ENCODE data around the gene SPINK9. TPM values are rescaled to one million over a fixed set of nuclear protein-coding genes. Genes with fewer than 3 reads are reported as not detected.
A peak's percentile ranks its signal among the peaks of the same experiment; 100 is the strongest.

Gene SPINK9
- polyA plus RNA-seq, 3 donors: 0.29 to 0.36 (median 0.33) TPM

GRCh38 chr5:148347706-148348105 lies 12.3 kb downstream of the SPINK9 start:
- DNase-seq (ENCODE audit: extremely low read depth in 1 of 11, low read depth in 9 of 11, low spot score in 4 of 11): no peak

GRCh38 chr5:148352696-148353095 lies 17.3 kb downstream of the SPINK9 start:
- DNase-seq (ENCODE audit: extremely low read depth in 1 of 11, low read depth in 9 of 11, low spot score in 4 of 11): no peak

GRCh38 chr5:148353634-148354033 lies 18.3 kb downstream of the SPINK9 start:
- DNase-seq (ENCODE audit: extremely low read depth in 1 of 11, low read depth in 9 of 11, low spot score in 4 of 11): no peak

DNA sequence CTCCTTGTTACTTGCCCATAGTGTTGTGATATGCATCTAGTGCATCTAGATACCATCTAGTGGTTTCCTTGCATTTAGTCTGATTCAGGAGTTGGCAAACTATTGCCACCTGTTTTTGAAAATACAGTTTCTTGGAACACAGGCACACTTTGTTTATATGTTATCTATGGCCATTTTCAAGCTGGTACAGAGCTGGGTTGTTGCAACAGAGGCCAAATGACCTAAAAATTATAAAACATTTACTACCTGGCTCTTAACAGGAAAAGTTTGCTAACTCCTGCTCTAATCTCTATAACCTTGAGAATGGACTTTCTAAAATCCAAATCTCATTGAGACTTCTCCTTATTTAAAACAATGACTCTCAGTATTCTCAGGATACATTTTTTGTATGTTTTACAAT lies 29.0 kb downstream of the SPINK9 start:
- no peak for DNase-seq (ENCODE audit: extremely low read depth in 1 of 11, low read depth in 9 of 11, low spot score in 4 of 11)

GRCh38 chr5:148368299-148368698 lies 32.9 kb downstream of the SPINK9 start:
- no peak for DNase-seq (ENCODE audit: extremely low read depth in 1 of 11, low read depth in 9 of 11, low spot score in 4 of 11)

DNA sequence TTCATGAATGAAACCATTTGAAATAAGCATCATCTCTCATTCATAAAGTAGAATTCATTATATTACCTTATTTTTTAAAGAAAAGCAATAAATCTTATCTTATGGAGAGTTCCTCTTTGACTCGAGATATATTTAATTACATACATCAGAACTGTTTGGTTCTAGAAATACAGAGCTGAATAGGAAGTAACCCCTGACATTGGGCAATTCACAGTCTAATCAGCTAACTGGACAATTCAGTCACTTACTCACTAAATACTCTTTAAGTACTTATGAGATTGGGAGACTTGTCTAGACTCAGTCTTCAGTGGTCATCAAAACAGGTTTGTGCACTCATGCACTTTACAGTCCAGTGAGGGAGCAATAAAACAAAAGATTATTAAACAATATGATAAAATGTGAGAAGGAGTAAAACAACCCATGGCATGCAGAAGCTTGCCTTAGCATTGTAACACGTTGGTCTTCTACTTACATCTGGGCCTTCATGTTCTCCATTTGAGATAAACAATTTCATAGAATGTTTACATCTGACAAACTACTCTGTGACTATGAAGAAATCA lies 36.9 kb downstream of the SPINK9 start:
- DNase-seq (ENCODE audit: extremely low read depth in 1 of 11, low read depth in 9 of 11, low spot score in 4 of 11): no peak

DNA sequence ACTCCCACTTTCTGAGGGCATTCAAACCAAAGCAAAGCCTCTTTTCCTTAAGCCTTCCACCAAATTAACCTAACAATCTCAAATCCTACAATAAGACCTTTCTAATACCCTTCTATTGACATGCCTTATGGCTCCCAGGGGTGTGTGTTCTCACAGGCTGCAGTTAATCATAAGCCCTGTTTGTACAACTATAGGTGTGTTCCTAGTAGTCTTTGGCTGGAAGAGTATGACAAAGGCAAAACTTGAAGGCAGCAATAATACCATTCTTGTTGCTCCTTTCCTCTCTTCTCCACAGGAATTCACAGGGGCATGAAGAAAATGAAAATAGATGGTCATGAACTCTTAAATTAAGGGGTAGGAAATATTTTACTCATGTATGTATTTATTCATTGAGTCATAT lies 37.5 kb downstream of the SPINK9 start:
- DNase-seq (ENCODE audit: extremely low read depth in 1 of 11, low read depth in 9 of 11, low spot score in 4 of 11): no peak

DNA sequence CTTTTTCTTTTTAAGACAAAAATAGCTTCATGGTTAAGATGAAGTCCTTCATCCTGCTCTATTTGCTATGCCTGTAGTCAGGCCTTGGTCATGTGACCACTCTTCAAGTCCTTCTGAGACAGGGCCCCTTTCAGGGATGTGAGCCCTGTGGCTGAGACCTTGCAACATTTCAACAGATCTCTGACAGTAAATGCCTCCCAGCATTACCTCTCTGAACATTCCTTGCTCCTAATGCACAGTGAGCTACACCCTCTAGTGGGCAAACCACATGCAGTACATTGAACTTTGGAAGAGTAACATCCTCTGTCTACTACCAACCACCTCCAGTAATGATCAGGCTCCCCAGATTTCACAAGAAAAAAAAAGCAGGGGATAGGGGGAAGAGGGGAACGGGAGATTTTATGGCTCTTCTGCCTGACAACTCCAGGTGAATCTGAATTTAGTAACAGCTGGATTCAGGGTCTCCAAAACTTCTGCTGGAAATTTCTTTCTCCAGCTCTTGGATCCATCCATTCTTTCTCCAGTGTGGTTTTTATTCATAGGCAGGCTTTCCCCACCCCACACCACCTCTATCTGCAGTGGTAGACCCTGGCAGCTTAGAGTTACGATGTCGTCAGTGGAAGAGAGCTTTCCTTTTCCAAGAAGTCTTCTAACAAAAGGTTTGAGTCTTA lies 39.5 kb downstream of the SPINK9 start:
- DNase-seq (ENCODE audit: extremely low read depth in 1 of 11, low read depth in 9 of 11, low spot score in 4 of 11): peak in 7 of 11 donors; percentile 3 to 24 (median 13)

DNA sequence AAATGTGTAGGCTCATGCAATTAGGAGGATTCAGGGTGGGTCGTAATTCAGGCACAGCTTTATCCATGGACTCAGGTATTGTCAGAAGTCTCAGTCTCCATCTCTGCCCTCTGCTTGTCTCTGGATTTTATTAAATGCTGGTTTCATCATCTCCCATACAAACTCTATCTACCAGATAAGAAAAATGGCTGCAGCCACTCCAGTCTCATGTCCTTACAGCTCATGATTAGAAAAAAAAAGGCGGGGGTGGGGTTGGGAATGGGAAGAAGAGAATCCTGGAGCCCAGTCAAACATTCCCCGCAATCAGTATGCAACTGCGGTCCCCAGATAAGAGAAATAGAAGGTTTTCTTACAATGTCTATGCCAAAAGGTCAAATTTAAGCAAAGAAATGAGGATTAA lies 40.8 kb downstream of the SPINK9 start:
- no peak for DNase-seq (ENCODE audit: extremely low read depth in 1 of 11, low read depth in 9 of 11, low spot score in 4 of 11)

- no peak for DNase-seq (ENCODE audit: extremely low read depth in 1 of 11, low read depth in 9 of 11, low spot score in 4 of 11)
These were observed 43.3 kb downstream of the SPINK9 start for GRCh38 chr5:148378670-148379069.

GRCh38 chr5:148379340-148379739 lies 44.0 kb downstream of the SPINK9 start:
- no peak for DNase-seq (ENCODE audit: extremely low read depth in 1 of 11, low read depth in 9 of 11, low spot score in 4 of 11)

DNA sequence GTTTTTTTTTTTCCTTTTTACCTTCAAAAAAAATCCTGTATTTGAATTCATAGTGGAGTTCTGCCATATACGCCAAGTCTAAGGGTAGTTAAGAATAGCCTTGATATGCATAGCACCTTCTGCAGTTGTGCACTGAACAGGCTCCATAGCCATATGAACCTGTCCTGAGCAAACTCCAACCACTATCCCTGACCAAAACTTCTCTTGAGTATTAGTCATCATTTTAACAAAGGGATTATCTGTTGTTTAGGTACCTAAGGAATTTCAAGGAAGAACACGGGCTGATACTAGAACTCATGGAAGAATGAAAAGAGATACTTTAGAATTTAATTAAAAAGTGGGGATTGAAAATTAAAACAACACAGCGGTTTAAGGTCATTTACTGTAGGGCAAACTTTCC lies 46.5 kb downstream of the SPINK9 start:
- DNase-seq (ENCODE audit: extremely low read depth in 1 of 11, low read depth in 9 of 11, low spot score in 4 of 11): no peak

- DNase-seq (ENCODE audit: extremely low read depth in 1 of 11, low read depth in 9 of 11, low spot score in 4 of 11): peak in 5 of 11 donors; percentile 0 to 8 (median 5)
These were observed 47.6 kb downstream of the SPINK9 start for GRCh38 chr5:148382961-148383360.

GRCh38 chr5:148383564-148384379 lies 48.4 kb downstream of the SPINK9 start, which contains the start of gene FBXO38:
Gene FBXO38, plus strand, starts transcription at chr5:148383958. Its CDS starts 10,819 bp downstream, at chr5:148394777.
- DNase-seq (ENCODE audit: extremely low read depth in 1 of 11, low read depth in 9 of 11, low spot score in 4 of 11): peak; percentile 90 to 97 (median 96)

DNA sequence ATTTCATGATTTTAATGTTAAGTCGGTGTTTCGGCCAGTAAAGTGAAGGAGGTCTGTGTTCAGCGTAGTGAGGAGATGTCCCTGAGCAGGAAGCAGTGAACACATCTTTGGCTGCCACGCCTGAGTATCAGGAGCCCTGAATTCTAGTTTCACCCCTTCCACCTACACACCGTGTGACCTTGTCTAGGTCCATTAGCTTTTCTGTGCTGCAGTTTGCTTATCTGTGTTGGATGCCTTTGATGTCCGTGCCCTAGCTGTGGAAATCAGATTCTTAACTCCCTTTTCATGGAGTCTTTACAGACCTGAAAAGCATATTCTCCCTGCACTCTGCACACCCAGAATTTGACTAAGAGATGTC lies 49.0 kb downstream of the SPINK9 start:
- peak in 4 of 11 donors; percentile 2 to 39 (median 6) for DNase-seq (ENCODE audit: extremely low read depth in 1 of 11, low read depth in 9 of 11, low spot score in 4 of 11)

DNA sequence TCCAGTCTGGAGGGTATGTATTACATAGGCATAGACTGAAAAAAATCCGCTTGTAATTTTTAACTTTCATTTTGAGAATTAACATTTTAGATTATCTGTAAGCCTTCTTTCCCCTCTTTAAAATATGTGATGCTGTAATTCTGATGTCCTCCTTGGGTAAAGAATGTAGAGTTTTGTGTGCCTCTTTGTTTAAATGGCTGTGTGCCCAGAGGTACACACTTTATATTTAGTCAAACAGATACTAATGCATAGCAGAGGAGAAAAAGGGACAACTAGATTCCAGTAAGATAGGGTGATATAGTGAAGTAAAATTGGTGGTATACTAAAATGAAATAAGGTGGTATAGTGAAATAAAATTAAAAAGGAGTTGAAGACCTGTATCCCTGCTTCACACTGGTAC lies 49.7 kb downstream of the SPINK9 start:
- DNase-seq (ENCODE audit: extremely low read depth in 1 of 11, low read depth in 9 of 11, low spot score in 4 of 11): no peak

- no peak for DNase-seq (ENCODE audit: extremely low read depth in 1 of 11, low read depth in 9 of 11, low spot score in 4 of 11)
These were observed 50.7 kb downstream of the SPINK9 start for GRCh38 chr5:148386041-148386440.

DNA sequence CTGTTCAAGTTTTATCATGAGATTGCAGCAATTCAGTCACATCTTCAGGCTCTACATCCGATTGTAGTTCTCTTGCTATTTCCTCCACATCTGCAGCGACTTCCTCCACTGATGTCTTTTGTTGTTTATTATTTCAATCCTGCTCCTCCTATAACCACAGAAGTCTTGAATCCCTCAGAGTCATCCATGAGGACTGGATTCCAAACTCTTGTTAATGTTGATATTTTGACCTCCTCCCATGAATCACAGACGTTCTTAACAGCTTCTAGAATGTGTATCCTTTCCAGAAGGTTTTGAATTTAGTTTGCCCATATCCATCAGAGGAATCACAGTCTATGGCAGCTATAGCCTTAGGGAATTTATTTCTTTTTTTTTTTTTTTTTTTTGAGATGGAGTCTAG lies 52.0 kb downstream of the SPINK9 start:
- no peak for DNase-seq (ENCODE audit: extremely low read depth in 1 of 11, low read depth in 9 of 11, low spot score in 4 of 11)

GRCh38 chr5:148388696-148389095 lies 53.3 kb downstream of the SPINK9 start:
- no peak for DNase-seq (ENCODE audit: extremely low read depth in 1 of 11, low read depth in 9 of 11, low spot score in 4 of 11)
